ENCODE data around the gene PCDHGC5.

Gene PCDHGC5

DNA sequence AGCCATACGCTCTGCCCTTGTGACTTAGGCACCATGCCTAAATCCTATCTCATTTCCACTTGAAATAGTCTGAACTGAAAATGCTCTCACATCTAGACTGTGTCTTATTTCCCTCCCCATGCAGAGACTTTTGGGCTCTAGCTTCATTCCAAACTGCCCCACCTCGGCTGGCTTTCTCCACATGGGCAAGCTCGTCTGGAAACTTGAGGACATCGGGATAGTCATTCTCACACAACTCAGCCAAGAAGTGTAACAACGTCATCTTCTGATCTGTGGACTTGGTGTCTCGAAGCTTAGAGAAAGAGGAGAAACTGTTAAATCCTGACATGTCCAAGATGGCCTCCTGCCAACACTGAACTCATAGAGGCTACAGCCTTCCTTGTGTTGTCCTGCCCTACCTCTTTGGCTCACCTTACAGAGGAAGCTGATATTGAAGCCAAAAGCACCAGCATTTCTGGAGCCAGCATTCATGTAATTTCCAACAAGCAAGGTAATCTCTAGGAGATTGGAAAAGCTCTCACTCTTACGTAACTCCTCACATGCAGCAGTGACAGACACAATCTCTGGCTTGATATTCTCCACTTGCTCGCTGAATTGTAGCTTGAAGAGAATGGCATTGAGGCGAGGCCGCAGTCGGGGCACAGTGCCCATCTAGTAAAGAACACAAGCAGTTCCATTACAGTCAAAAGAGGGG is 39.6 kb downstream of the PCDHGC5 start:
- no peak overlapping the region for H3K4me3 ChIP-seq (ENCODE audit: low read depth, low read length)
- TF ChIP-seq, protein P1, sequence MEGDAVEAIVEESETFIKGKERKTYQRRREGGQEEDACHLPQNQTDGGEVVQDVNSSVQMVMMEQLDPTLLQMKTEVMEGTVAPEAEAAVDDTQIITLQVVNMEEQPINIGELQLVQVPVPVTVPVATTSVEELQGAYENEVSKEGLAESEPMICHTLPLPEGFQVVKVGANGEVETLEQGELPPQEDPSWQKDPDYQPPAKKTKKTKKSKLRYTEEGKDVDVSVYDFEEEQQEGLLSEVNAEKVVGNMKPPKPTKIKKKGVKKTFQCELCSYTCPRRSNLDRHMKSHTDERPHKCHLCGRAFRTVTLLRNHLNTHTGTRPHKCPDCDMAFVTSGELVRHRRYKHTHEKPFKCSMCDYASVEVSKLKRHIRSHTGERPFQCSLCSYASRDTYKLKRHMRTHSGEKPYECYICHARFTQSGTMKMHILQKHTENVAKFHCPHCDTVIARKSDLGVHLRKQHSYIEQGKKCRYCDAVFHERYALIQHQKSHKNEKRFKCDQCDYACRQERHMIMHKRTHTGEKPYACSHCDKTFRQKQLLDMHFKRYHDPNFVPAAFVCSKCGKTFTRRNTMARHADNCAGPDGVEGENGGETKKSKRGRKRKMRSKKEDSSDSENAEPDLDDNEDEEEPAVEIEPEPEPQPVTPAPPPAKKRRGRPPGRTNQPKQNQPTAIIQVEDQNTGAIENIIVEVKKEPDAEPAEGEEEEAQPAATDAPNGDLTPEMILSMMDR (IDR thresholded peaks at IDR 0.05; ENCODE audit: low read depth, low read length, missing control alignments): no peak
- DNase-seq (ENCODE audit: low read depth): no peak
- in situ Hi-C loops (cut with HindIII; ENCODE audit: low sequenced_read_pairs): no loop called here

DNA sequence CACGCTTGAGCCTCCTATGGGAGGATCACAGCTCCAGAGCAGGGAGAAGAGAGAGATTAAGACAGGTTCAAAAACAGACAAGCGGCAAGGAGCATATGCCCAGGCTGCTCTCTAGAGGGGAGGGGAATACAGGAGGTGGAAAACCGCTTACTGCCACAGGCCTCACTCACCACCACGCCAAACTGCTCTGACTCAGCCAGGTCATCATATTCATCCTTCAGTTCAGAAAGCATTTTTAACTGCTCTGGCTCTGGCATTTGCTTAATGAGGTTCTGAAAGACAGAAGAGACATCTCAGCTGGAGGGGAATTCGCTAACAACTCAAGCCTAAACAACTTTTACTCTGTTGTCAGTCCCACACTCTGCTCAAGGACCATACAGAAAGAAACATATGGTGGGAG is 40.1 kb downstream of the PCDHGC5 start:
- in situ Hi-C loops (cut with HindIII; ENCODE audit: low sequenced_read_pairs): no loop called here
- DNase-seq (ENCODE audit: low read depth): no peak
- no peak overlapping the region for H3K4me3 ChIP-seq (ENCODE audit: low read depth, low read length)
- TF ChIP-seq, protein P1 (IDR thresholded peaks at IDR 0.05; ENCODE audit: low read depth, low read length, missing control alignments): no peak

DNA sequence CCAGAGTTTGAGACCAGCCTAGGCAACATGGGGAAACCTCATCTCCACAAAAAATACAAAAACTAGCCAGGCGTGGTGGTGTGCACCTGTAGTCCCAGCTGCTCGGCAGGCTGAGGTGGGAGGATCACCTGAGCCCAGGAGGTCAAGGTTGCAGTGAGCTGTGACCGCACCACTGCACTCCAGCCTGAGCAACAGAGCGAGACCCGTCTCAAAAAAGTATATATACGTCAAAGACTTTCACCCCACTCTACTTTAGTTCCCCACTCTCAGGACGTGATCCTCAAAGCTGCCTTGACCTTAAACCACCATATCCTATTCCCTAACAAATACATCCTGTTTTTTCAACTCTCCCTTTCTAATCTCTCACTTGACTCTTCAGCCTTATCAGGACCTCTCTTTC is 41.0 kb downstream of the PCDHGC5 start:
- no peak for DNase-seq (ENCODE audit: low read depth)
- in situ Hi-C loops (cut with HindIII; ENCODE audit: low sequenced_read_pairs): no loop called here
- H3K4me3 ChIP-seq (ENCODE audit: low read depth, low read length): no peak overlapping the region
- TF ChIP-seq, protein P1 (IDR thresholded peaks at IDR 0.05; ENCODE audit: low read depth, low read length, missing control alignments): no peak

DNA sequence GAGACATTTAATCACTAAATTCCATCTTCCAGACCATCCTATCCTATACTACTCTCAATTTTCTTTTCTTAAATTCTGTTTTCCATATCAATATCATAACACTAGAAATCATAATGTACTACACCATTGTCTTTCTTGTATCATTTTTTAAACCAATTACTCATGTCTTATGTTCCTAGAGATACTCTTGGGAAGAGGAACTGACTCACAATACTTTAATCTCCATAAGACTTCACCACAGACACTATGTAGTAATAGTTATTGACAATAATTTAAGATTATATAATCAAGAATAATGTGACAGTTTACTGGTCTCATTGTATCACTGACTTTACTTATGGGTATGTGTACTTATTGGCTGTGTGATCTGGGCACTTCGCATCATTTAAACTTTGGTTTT is 43.8 kb downstream of the PCDHGC5 start:
- TF ChIP-seq, protein P1 (IDR thresholded peaks at IDR 0.05; ENCODE audit: low read depth, low read length, missing control alignments): no peak
- in situ Hi-C loops (cut with HindIII; ENCODE audit: low sequenced_read_pairs): no loop called here
- no peak overlapping the region for H3K4me3 ChIP-seq (ENCODE audit: low read depth, low read length)
- DNase-seq (ENCODE audit: low read depth): no peak

DNA sequence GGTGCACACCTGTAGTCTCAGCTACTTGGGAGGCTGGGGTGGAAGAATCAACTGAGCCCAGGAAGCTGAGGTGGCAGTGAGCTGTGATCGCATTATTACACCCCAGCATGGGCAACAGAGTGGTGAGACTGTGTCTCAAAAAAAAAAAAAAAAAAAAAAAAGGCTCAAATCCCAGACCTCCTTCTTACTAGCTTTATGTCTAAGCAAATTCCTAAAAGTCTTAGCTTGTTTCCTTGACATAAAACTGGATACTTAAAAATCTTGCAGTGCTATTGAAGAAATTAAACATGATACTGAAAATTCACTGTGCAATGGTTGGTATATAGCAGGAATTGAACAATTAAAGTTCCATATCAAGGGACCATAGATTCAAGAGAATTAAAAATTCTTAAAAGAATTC is 45.0 kb downstream of the PCDHGC5 start:
- TF ChIP-seq, protein P1 (IDR thresholded peaks at IDR 0.05; ENCODE audit: low read depth, low read length, missing control alignments): no peak
- in situ Hi-C loops (cut with HindIII; ENCODE audit: low sequenced_read_pairs): no loop called here
- no peak overlapping the region for H3K4me3 ChIP-seq (ENCODE audit: low read depth, low read length)
- DNase-seq (ENCODE audit: low read depth): no peak

DNA sequence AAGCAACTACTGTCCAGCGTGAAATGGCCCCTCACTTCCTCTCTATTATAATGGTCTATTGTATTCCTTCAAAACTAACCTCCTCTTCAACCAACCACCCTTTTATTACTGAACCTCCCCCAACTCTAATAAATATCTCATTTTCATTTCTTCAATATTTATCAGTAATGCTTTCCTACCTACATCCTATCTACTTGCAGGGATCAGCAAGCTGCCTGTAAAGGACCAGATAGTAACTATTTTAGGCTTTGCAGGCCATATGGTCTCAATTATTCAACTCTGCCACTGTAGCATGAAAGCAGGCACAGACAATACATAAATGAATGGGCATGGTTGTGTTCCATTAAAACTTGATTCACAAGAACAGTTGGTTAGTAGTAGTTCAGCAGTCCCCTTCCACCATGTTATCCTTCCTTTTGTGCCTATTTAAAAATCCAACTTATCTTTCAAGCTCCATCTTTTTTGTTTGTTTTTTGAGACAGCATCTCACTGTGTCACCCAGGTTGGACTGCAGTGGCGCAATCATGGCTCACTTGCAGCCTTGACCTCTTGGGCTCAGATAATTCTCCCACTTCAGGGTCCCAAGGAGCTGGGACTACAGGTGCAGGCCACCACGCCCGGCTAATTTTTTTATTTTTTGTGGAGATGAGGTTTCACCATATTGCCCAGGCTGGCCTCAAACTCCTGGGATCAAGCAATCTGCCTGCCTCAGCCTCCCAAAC is 45.8 kb downstream of the PCDHGC5 start:
- DNase-seq (ENCODE audit: low read depth): no peak
- in situ Hi-C loops (cut with HindIII; ENCODE audit: low sequenced_read_pairs): no loop called here
- TF ChIP-seq, protein P1 (IDR thresholded peaks at IDR 0.05; ENCODE audit: low read depth, low read length, missing control alignments): no peak
- no peak overlapping the region for H3K4me3 ChIP-seq (ENCODE audit: low read depth, low read length)

All from astrocyte of the cerebellum (primary cell).